22Rv1 (cell line): Measurements from ENCODE around the gene DDAH1.

ENCODE experiments used
- ZFX ChIP-seq: fragments of 450-650 bp; IDR thresholded peaks from 2 replicates; pipeline ENCODE4 v1.6.1; 2017; ENCODE audit warnings: antibody characterized with exemption, borderline replicate concordance
- TF ChIP-seq, protein P1 (sequence below): fragments of 450-650 bp; IDR thresholded peaks from 2 replicates; pipeline ENCODE4 v1.5.1; 2017; ENCODE audit warnings: mild to moderate bottlenecking

DNA sequence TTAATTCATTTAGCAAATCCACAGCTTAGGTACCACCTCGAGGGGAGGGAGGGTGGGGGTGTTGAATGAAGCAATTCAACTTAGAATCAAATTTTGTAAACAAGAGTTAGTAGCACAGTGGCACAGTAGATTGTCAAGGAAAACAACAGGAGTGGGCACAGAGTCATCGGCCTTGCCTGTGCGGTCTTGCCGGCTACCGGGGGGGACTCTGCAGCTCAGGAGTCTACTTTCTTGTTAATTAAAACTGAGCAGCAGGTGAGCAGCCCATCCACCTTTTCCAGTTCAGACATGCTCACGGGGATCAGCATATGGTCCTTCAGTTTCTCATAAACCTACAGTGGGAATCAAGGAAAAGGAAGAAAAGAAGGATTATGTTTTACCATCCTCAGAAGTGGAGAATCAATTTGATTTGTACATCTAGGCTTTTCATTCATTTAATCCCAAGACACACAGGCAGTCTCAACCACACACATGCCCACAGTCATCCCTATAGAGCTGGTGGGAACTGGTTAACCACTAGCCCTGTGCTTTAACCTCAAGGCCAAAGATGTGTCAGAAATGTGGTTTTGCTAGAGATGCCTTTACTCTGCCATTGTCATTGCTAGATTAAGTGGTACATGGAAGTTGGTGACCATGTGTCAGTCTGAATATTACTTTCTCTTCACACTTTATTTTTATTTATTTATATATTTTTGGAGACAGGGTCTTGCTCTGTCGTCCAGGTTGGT, 143.6 kb downstream of the DDAH1 start:
- no peak for TF ChIP-seq ZFX
- TF ChIP-seq, protein P1, sequence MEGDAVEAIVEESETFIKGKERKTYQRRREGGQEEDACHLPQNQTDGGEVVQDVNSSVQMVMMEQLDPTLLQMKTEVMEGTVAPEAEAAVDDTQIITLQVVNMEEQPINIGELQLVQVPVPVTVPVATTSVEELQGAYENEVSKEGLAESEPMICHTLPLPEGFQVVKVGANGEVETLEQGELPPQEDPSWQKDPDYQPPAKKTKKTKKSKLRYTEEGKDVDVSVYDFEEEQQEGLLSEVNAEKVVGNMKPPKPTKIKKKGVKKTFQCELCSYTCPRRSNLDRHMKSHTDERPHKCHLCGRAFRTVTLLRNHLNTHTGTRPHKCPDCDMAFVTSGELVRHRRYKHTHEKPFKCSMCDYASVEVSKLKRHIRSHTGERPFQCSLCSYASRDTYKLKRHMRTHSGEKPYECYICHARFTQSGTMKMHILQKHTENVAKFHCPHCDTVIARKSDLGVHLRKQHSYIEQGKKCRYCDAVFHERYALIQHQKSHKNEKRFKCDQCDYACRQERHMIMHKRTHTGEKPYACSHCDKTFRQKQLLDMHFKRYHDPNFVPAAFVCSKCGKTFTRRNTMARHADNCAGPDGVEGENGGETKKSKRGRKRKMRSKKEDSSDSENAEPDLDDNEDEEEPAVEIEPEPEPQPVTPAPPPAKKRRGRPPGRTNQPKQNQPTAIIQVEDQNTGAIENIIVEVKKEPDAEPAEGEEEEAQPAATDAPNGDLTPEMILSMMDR: no peak
